GM20000 (cell line): Measurements from ENCODE around the gene MORC3.

Experiments
- DNase-seq: peaks from one replicate; pipeline ENCODE4 v3.0.0; 2012; ENCODE audit warnings: low spot score
- CTCF ChIP-seq: IDR thresholded peaks from 2 replicates; pipeline ENCODE4 v1.5.1; 2012; ENCODE audit warnings: mild to moderate bottlenecking, control low read depth; ENCODE audit errors: extremely low read depth, missing control alignments

Gene MORC3

GRCh38 chr21:36422279-36423098 is 102.5 kb downstream of the MORC3 start:
- TF ChIP-seq CTCF, result peak; percentile 64
- peak; percentile 62 for DNase-seq

DNA sequence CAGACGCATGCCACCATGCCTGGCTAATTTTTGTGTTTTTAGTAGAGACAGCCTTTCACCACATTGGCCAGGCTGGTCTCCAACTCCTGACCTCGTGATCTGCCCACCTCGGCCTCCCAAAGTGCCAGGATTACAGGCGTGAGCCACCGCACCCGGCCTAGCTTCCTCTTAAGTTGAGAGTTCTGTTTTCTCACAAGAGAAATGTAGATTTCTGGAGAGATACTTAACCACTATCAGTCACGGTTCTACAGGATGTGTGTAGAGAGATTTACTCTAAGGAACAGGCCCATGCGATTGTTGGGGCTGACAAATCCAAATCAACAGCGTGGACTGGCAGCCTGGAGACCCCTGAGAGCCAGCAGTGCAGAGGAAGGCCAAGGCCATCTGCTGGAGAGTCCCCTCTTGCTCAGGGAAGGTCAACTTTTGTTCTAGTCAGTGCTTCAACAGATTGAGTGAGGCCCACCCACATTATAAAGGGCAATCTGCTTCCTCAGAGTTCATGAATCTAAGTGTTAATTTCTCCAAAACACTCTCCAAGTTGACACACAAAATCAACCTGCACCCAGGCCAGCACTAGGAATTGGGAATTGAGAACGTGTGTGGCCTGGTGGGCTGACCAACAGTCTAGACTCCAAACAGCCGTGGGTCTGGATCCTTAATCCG is 103.9 kb downstream of the MORC3 start:
- no peak for DNase-seq

GRCh38 chr21:36424592-36424991 is 104.6 kb downstream of the MORC3 start:
- DNase-seq, result no peak
- no peak for TF ChIP-seq CTCF

More for the DNA sequence above, 103.9 kb downstream of the MORC3 start:
- no peak for TF ChIP-seq CTCF

GRCh38 chr21:36425286-36425685 is 105.3 kb downstream of the MORC3 start:
- no peak for DNase-seq
- no peak for TF ChIP-seq CTCF
